Renal cortical epithelial cell (primary cell): ENCODE results near the gene IL4. TPM values are rescaled to one million over a fixed set of nuclear protein-coding genes. Genes with fewer than 3 reads are reported as not detected.

Experiments used
- DNase-seq: peaks from one replicate; pipeline ENCODE4 v3.0.0-alpha.2; 2011; ENCODE audit warnings: low read depth
- total RNA-seq: library from RNA; depleted of rRNA; stranded (reverse); fragments of >200 nt; gene quantifications from 2 replicates; pipeline ENCODE4 v1.2.3, GENCODE V29; 2014

Gene IL4
- total RNA-seq, 1 donor from 2014 or later: not detected

DNA sequence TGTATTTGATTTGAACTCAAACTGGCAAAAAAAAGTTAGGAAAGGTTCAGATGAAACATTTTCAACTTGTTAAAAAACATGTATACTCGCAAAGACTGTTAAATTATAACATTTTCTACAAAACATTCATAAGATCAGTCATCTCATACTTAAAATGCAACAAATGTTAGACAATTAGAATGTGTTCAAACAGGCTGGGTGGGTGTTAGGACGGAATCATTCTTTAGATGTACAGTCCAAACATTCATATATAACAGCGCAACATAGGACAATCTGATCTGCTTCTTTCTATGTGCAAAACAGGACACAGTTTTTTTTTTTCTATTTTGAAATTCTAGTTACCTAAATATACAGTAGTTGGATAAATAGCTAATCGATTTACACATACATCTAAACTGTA is 22.2 kb downstream of the IL4 start:
- no peak for DNase-seq

DNA sequence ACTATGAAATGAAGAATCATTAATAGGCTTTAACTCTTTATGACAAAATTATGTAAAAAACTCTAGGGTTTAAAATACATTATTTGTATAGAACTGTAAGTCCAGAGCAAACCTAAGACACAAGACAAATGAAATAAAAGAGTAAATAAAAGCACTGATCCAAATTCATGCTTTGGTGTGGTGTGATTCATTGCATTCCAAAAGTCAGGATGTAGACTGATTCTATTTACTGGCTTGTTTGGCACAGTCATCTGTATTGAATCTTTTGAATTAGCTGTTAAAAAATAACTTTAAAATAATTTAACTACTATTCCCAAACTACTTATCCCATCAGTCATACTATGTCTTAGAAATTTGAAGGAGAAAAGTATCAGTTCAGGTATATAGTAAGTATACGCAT is 31.1 kb downstream of the IL4 start:
- DNase-seq: peak; percentile 83

DNA sequence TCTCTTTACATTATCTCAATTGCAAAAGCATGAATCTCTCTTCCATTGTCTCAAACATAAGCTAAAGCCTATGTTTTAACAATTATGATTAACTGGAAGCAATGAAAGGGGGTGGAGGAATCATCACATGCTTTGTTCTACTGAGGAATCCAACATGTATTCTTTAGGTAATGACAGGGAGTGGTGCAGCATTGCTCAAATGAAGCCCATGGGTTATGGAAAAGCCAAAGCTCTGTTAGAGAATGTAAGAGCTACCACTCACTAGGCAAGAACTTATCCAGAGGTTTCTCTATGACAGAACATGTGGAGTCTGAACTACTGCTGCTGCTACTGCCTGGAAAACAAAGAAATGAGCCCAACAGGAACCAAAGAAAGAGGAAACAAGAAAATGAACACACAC is 34.9 kb downstream of the IL4 start:
- no peak for DNase-seq

DNA sequence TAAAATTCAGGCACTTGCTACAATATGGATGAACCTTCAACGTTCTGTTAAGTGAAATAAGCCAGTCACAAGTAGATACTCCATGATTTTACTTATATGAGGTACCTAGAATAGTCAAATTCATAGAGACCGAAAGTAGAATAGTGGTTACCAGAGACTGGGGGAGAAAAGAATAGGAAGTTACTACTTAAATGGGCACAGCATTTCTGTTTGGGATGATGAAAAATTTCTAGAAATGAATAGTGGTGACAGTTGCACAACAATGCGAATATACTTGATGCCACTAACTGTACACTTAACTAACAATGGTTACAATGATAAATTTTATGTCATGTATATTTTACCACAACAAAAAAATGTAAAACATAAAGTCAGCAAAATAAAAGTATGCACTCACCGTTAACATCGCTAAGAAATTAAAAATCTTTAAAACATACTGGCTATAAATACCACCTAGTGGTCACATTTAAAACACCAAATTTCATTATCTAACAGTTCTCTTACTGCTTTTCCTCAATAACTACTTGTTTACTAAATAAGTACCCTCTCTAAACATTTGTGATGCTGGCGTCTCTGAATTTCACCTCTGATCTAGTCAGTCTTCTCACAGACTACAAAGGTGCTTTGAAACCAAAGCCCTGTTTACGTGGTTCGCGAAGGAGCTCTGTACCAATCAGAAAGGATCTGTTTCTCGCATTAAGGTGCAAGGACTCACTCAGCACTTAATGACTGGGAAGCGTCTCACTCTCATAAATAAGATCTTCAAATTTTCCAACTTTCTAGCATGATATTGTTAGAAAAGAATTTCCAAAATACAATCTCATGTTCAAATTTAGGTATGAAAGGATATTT is 40.9 kb downstream of the IL4 start:
- peak; percentile 35 for DNase-seq

DNA sequence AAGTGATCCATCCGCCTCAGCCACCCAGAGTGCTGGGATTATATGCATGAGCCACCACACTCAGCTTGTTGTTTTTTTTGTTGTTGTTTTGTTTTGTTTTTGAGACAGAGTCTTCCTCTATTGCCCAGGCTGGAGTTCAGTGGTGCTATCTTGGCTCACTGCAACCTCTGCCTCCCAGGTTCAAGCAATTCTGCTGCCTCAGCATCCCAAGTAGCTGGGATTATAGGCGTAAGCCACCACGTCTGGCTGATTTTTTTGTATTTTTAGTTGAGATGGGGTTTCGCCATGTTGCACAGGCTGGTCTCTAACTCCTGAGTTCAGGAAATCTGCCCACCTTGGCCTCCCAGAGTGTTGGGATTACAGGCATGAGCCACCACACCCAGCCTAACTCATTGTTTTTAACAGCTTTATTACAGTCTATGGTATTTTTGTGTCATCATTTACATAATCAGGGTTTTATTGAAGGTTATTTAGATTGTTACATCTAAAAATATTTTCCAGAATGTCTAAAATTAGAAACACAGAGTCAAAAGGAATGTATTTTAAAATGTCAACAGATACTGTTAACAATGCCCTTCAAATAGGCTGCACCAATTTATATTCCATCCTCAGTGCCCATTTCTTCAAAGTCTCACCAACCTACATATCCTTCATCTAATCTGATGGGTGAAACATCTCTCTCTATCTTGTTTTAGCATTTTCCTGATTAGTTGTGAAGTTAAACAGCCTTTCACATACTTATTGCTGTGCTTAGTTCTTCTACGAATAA is 44.9 kb downstream of the IL4 start:
- no peak for DNase-seq

DNA sequence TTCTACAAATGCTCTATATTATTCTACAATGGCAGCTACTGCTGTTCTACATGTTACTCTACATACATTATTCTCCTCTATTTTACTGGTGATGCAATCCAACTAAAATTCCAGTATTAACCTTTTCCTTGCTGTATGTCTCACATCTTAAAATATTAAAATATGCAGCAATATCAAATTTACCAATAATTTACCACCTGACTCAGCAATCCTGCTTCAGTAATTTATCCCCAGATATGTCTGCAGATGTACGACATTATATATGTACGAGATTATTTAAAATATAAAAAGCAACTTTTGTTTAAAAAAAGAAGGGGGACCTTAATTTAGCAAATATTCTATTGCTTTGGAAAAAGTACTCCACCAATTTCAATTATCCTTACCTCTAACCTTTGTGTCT is 52.0 kb downstream of the IL4 start:
- no peak for DNase-seq

DNA sequence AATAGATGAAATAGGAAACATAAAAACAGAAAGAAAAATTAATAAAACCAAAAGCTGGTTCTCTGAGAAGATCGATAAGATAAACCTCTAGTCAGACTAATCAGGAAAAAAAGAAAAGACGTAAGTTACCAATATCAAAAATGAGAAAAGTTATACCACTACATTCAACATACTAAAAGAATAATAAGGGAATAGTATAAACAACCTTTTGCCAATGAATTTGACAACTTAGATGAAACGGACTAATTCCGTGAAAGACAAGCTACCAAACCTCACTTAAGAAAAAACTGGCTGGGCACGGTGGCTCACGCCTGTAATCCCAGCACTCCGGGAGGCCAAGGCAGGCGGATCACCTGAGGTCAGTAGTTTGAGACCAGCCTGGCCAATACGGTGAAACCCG is 56.1 kb downstream of the IL4 start:
- no peak for DNase-seq

Other genes starting within 250 kb of the IL4 start
- 28.7 and 35.1 TPM in 2 replicates for gene IRF1, start 183.2 kb upstream of the IL4 start, total RNA-seq
- gene IL5, start 130.5 kb upstream of the IL4 start, total RNA-seq: not detected in 2 replicates
- gene RAD50, start 117.0 kb upstream of the IL4 start, total RNA-seq: 17.4 and 58.0 TPM in 2 replicates
- not detected in 2 replicates for gene IL13, start 15.8 kb upstream of the IL4 start, total RNA-seq
- gene KIF3A, start 63.6 kb downstream of the IL4 start, total RNA-seq: 7.6 and 21.5 TPM in 2 replicates
- gene CCNI2, start 73.4 kb downstream of the IL4 start, total RNA-seq: 1.1 and 2.3 TPM in 2 replicates
- 76.9 and 116 TPM in 2 replicates for gene SEPTIN8, start 103.2 kb downstream of the IL4 start, total RNA-seq
- 0.45 TPM in 1 of 2 replicates, not detected in the other for gene SOWAHA, start 139.3 kb downstream of the IL4 start, total RNA-seq
- gene SHROOM1, start 156.7 kb downstream of the IL4 start, total RNA-seq: 3.3 and 4.5 TPM in 2 replicates
- 0.15 and 0.17 TPM in 2 replicates for gene GDF9, start 192.5 kb downstream of the IL4 start, total RNA-seq
- gene UQCRQ, start 192.7 kb downstream of the IL4 start, total RNA-seq: 60.6 and 117 TPM in 2 replicates
- gene LEAP2, start 199.7 kb downstream of the IL4 start, total RNA-seq: 0.15 TPM in 1 of 2 replicates, not detected in the other